ENCODE measurements around the gene PKDCC.

Gene PKDCC

DNA sequence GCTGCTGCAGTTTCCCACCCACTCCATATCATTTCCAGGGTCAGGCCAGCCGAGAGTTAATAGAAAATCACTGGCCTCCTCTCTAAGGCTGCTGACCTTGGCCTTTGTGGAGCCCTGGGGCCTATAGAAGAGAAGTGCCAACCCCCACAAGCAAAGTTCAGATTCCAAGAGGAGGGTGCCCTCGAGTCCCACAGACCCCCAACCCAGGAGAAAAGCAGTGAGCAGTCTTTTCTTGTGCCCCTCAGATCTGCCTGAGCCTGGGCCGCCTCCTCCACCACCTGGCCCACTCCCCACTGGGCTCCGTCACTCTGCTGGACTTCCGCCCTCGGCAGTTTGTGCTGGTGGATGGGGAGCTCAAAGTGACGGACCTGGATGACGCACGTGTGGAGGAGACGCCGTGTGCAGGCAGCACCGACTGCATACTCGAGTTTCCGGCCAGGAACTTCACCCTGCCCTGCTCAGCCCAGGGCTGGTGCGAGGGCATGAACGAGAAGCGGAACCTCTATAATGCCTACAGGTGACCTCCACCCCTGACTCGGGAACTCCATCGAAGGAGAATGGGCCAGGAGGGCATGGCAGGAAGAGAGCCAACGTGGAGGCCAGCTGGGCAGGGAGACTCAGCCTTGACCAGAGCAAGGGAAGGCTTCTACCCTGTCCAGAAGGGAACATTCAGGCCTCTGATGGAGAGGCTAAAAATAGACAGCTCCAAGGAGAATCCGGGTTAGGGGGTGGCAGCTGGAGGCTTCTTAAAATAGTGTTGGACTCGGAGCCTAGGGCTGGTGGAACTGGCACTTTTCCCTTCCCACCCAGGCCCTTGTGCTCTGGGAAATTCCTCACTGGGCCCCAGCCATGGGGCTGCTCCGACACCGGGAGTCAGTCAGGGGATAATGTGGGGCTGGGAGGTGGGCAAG is 6.2 kb downstream of the PKDCC start:
- H3K4me1 ChIP-seq (ENCODE audit: control insufficient read depth, insufficient read depth, low read length), result peaks cover 61% of the 10 kb centered on the region

DNA sequence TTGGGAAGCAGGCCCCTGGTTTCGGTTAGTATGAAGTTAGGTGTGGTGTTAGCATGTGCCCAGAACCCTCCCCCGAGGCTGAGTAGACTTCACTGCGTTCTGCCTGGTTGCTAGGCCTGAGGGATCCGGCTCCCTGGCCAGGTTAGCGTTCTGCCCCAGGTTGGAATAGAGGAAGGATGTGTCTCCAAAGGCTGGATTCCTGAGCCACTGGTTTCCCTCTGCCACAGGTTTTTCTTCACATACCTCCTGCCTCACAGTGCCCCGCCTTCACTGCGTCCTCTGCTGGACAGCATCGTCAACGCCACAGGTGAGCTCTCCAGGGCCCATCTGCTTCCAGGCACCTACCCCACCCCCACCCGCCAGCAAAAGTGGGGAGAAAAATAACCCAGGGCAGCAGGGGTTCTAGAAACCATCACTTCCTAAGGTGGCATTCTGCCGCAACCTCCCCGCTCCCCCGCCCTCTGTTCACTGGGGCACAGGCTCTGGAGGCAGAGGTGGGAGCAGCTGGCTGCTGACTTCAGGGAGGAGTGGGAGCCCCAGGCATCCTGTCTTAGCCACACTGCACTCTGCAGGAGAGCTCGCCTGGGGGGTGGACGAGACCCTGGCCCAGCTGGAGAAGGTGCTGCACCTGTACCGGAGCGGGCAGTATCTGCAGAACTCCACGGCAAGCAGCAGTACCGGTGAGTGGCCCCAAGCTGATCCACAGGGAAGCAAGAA is 7.1 kb downstream of the PKDCC start:
- Histone ChIP-seq H3K27ac (ENCODE audit: low read depth, low read length) (peak overlapping the region; percentile 94), H3K9ac (ENCODE audit: low read length) (peak overlapping the region; percentile 24), H3K27me3 (ENCODE audit: control insufficient read depth, insufficient read depth, low read length) (peaks cover 2% of the 10 kb centered on the region), H3K4me1 (ENCODE audit: control insufficient read depth, insufficient read depth, low read length) (peaks cover 61% of the 10 kb centered on the region), H3K36me3 (ENCODE audit: control insufficient read depth, insufficient read depth, low read length) (peaks cover 26% of the 10 kb centered on the region), H3K4me3 (ENCODE audit: low read length) (peak overlapping the region; percentile 40)

More for the DNA sequence above, 6.2 kb downstream of the PKDCC start:
- Histone ChIP-seq H3K36me3 (ENCODE audit: control insufficient read depth, insufficient read depth, low read length) (peaks cover 22% of the 10 kb centered on the region), H3K27ac (ENCODE audit: low read depth, low read length) (peak overlapping the region; percentile 94), H3K4me3 (ENCODE audit: low read length) (peak overlapping the region; percentile 14), H3K9ac (ENCODE audit: low read length) (peak overlapping the region; percentile 24), H3K27me3 (ENCODE audit: control insufficient read depth, insufficient read depth, low read length) (peaks cover 2% of the 10 kb centered on the region)

- Histone ChIP-seq H3K9ac (ENCODE audit: low read length) (peak overlapping the region; percentile 5), H3K27me3 (ENCODE audit: control insufficient read depth, insufficient read depth, low read length) (peaks cover 2% of the 10 kb centered on the region), H3K4me1 (ENCODE audit: control insufficient read depth, insufficient read depth, low read length) (peaks cover 66% of the 10 kb centered on the region), H3K36me3 (ENCODE audit: control insufficient read depth, insufficient read depth, low read length) (peaks cover 26% of the 10 kb centered on the region), H3K27ac (ENCODE audit: low read depth, low read length) (peak overlapping the region; percentile 94), H3K4me3 (ENCODE audit: low read length) (peak overlapping the region; percentile 40)
Observed at GRCh38 chr2:42055573-42056514, 8.0 kb downstream of the PKDCC start.

- no peak overlapping the region for H3K4me3 ChIP-seq (ENCODE audit: low read length)
- H3K27me3 ChIP-seq (ENCODE audit: control insufficient read depth, insufficient read depth, low read length), result peaks cover 2% of the 10 kb centered on the region
- no peak overlapping the region for H3K9ac ChIP-seq (ENCODE audit: low read length)
- peaks cover 26% of the 10 kb centered on the region for H3K36me3 ChIP-seq (ENCODE audit: control insufficient read depth, insufficient read depth, low read length)
- H3K27ac ChIP-seq (ENCODE audit: low read depth, low read length), result peak overlapping the region; percentile 94
- peaks cover 66% of the 10 kb centered on the region for H3K4me1 ChIP-seq (ENCODE audit: control insufficient read depth, insufficient read depth, low read length)
Observed at GRCh38 chr2:42057159-42057901, 9.5 kb downstream of the PKDCC start.

DNA sequence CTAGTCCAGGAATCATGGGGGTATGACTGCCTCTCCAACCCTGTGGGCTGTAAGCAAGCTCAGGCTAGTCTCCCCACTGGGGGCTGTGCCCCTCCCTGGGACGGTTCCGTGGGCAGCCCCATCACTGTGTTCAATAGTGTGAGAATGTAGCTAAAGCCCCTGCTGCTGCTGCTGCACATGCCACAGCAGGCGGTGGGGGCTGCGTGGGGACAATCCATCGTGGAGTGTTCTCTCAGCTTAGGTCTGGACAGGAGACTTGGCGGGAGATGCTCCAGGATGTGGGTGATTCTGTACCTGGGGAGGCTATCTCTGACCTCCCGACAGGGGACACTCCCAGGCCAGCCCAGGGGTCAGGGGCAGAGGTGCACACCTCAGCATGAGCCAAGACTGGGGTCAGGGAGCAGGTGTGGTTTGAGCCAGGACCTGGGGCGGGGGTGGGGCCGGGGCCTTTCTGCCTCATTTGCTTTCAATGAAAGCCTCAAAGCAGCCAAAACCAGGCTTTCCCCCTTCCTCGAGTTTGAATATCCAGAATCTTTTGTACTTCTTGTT is 10.2 kb downstream of the PKDCC start:
- no peaks in the 10 kb centered on the region for H3K27me3 ChIP-seq (ENCODE audit: control insufficient read depth, insufficient read depth, low read length)
- peaks cover 26% of the 10 kb centered on the region for H3K36me3 ChIP-seq (ENCODE audit: control insufficient read depth, insufficient read depth, low read length)
- H3K9ac ChIP-seq (ENCODE audit: low read length), result no peak overlapping the region
- no peak overlapping the region for H3K27ac ChIP-seq (ENCODE audit: low read depth, low read length)
- H3K4me1 ChIP-seq (ENCODE audit: control insufficient read depth, insufficient read depth, low read length), result peaks cover 62% of the 10 kb centered on the region
- no peak overlapping the region for H3K4me3 ChIP-seq (ENCODE audit: low read length)

- peaks cover 58% of the 10 kb centered on the region for H3K4me1 ChIP-seq (ENCODE audit: control insufficient read depth, insufficient read depth, low read length)
- peaks cover 26% of the 10 kb centered on the region for H3K36me3 ChIP-seq (ENCODE audit: control insufficient read depth, insufficient read depth, low read length)
- no peak overlapping the region for H3K27ac ChIP-seq (ENCODE audit: low read depth, low read length)
- H3K4me3 ChIP-seq (ENCODE audit: low read length), result no peak overlapping the region
- no peak overlapping the region for H3K9ac ChIP-seq (ENCODE audit: low read length)
- H3K27me3 ChIP-seq (ENCODE audit: control insufficient read depth, insufficient read depth, low read length), result no peaks in the 10 kb centered on the region
Observed at GRCh38 chr2:42059261-42059898, 11.6 kb downstream of the PKDCC start.

DNA sequence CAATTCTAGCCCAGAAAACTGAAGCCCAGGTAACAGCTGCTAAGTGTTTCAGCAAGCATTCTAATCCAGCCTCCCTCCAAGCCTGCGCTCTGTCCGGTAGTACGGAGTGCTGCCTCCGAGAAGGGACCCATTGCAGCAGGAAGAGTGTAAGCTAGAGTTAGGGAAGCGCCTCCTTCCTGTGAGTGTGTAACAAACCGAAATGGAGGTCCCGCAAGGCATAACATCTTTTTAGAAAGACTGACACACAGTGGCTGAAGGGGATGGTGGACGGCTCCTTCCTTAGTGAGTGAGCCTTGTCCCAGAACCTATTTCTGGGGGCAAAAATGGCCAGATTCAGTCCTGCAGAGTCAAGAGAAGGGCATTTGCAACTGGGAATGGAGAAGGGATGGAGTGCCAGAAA is 12.2 kb downstream of the PKDCC start:
- H3K4me1 ChIP-seq (ENCODE audit: control insufficient read depth, insufficient read depth, low read length), result peaks cover 54% of the 10 kb centered on the region

GRCh38 chr2:42060718-42061619 is 13.1 kb downstream of the PKDCC start:
- no peaks in the 10 kb centered on the region for H3K27me3 ChIP-seq (ENCODE audit: control insufficient read depth, insufficient read depth, low read length)
- peaks cover 45% of the 10 kb centered on the region for H3K4me1 ChIP-seq (ENCODE audit: control insufficient read depth, insufficient read depth, low read length)
- H3K27ac ChIP-seq (ENCODE audit: low read depth, low read length), result peak overlapping the region; percentile 73
- H3K36me3 ChIP-seq (ENCODE audit: control insufficient read depth, insufficient read depth, low read length), result peaks cover 21% of the 10 kb centered on the region
- H3K9ac ChIP-seq (ENCODE audit: low read length), result no peak overlapping the region
- no peak overlapping the region for H3K4me3 ChIP-seq (ENCODE audit: low read length)

More for the DNA sequence above, 12.2 kb downstream of the PKDCC start:
- no peaks in the 10 kb centered on the region for H3K27me3 ChIP-seq (ENCODE audit: control insufficient read depth, insufficient read depth, low read length)
- no peak overlapping the region for H3K4me3 ChIP-seq (ENCODE audit: low read length)
- H3K36me3 ChIP-seq (ENCODE audit: control insufficient read depth, insufficient read depth, low read length), result peaks cover 26% of the 10 kb centered on the region
- no peak overlapping the region for H3K9ac ChIP-seq (ENCODE audit: low read length)
- peak overlapping the region; percentile 73 for H3K27ac ChIP-seq (ENCODE audit: low read depth, low read length)

DNA sequence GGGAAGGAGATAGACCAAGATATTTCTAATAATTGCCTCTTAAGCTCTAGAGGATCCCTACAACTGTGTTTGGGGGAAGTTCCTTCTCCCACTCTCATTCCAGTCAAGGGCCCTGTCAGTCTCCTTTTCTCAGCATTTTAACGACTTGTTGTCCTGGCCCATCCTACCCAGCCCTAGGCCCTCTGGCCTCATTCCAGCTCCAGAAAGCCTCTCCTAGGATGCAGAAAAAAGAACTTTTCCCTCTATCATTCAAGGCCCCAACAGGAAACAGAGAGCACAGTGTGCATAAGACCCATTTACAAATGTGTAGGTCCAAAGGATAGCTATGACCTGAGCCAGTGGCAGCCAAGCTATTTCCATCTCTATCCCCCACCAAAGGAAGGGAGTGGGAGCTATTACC is 14.0 kb downstream of the PKDCC start:
- Histone ChIP-seq H3K36me3 (ENCODE audit: control insufficient read depth, insufficient read depth, low read length) (peaks cover 18% of the 10 kb centered on the region), H3K9ac (ENCODE audit: low read length) (no peak overlapping the region), H3K27ac (ENCODE audit: low read depth, low read length) (peak overlapping the region; percentile 73), H3K4me1 (ENCODE audit: control insufficient read depth, insufficient read depth, low read length) (peaks cover 36% of the 10 kb centered on the region), H3K4me3 (ENCODE audit: low read length) (no peak overlapping the region), H3K27me3 (ENCODE audit: control insufficient read depth, insufficient read depth, low read length) (no peaks in the 10 kb centered on the region)

DNA sequence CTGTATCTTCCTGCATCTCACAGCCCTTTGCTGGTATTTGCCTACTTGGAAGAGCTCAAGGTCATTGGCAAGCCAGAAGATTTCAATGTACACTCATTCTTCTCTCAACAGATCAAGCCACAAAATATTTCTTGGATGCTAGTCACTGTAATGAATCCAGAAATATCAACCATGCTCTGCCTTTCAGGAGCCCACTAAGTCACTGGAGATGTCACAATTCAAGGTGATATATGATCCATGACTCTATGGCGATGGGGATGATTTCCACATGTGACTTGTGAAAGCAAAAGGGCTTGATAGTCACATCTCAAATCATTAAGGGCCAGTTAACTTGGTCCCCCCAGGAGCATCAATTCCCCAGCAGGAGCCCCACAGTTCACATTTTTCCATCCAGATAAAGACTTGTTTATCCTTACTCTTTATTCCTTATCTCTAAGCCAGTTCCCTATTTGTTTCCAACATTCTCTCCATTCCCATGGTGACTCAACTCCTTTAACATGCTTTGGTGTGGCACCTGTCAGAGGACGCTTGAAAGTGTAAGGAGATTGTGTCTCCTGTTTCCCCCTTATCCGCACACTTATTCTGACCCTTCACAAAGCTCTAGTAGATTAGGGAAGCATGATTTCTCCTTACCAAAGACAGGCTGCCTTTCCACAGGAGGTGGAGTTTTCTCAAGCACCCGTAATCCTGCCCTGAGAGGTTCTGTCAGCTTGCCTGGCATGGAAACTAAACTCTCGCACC is 15.8 kb downstream of the PKDCC start:
- Histone ChIP-seq H3K4me1 (ENCODE audit: control insufficient read depth, insufficient read depth, low read length) (peaks cover 39% of the 10 kb centered on the region), H3K27ac (ENCODE audit: low read depth, low read length) (peak overlapping the region; percentile 77), H3K27me3 (ENCODE audit: control insufficient read depth, insufficient read depth, low read length) (no peaks in the 10 kb centered on the region), H3K9ac (ENCODE audit: low read length) (no peak overlapping the region), H3K36me3 (ENCODE audit: control insufficient read depth, insufficient read depth, low read length) (peaks cover 7% of the 10 kb centered on the region), H3K4me3 (ENCODE audit: low read length) (no peak overlapping the region)

Data from rectal smooth muscle tissue (tissue), 1 donor.